HG03135 (cell line): ENCODE results near the gene NANOS3.

Experiments used
- ATAC-seq: cut with Tn5 transposase; IDR thresholded peaks from one replicate; pipeline ENCODE4 v1.9.1; 2021; ENCODE audit warnings: mild to moderate bottlenecking, moderate library complexity; ENCODE audit not compliant: unreplicated experiment

NANOS3 gene

GRCh38 chr19:13884726-13885591, 8.0 kb downstream of the NANOS3 start:
- no peak for ATAC-seq

- no peak for ATAC-seq
These were observed 9.0 kb downstream of the NANOS3 start for GRCh38 chr19:13885826-13886365.

- no peak for ATAC-seq
These were observed 10.1 kb downstream of the NANOS3 start for GRCh38 chr19:13887018-13887436.

GRCh38 chr19:13887517-13887916, 10.6 kb downstream of the NANOS3 start:
- ATAC-seq = no peak

GRCh38 chr19:13888281-13888680, 11.3 kb downstream of the NANOS3 start:
- no peak for ATAC-seq

GRCh38 chr19:13890136-13890535, 13.2 kb downstream of the NANOS3 start:
- no peak for ATAC-seq

- no peak for ATAC-seq
These were observed 15.9 kb downstream of the NANOS3 start for GRCh38 chr19:13892870-13893269.

- no peak for ATAC-seq
These were observed 17.6 kb downstream of the NANOS3 start for GRCh38 chr19:13894552-13894951.

GRCh38 chr19:13896227-13896626, 19.3 kb downstream of the NANOS3 start:
- ATAC-seq = no peak

- ATAC-seq = no peak
These were observed 22.5 kb downstream of the NANOS3 start for GRCh38 chr19:13899393-13899792.

- no peak for ATAC-seq
These were observed 23.1 kb downstream of the NANOS3 start for GRCh38 chr19:13899912-13900584.

- ATAC-seq = no peak
These were observed 26.1 kb downstream of the NANOS3 start for GRCh38 chr19:13902993-13903555.

GRCh38 chr19:13905634-13906520, 28.9 kb downstream of the NANOS3 start, which contains the start of the genes BRME1 and CC2D1A:
TSS of gene BRME1 (minus strand) at chr19:13906117. CDS start at chr19:13904892, 1,225 bp downstream.
TSS of gene CC2D1A (plus strand) at chr19:13906201. CDS start at chr19:13906442, 241 bp downstream.
- peak; percentile 88 for ATAC-seq

GRCh38 chr19:13906521-13906904, 29.6 kb downstream of the NANOS3 start:
- no peak for ATAC-seq

GRCh38 chr19:13906910-13907309, 30.0 kb downstream of the NANOS3 start:
- ATAC-seq = no peak

GRCh38 chr19:13908674-13909073, 31.7 kb downstream of the NANOS3 start:
- no peak for ATAC-seq

GRCh38 chr19:13909430-13909829, 32.5 kb downstream of the NANOS3 start:
- ATAC-seq = no peak

- no peak for ATAC-seq
These were observed 36.4 kb downstream of the NANOS3 start for GRCh38 chr19:13913352-13913751.

GRCh38 chr19:13914777-13915176, 37.8 kb downstream of the NANOS3 start:
- ATAC-seq = no peak

GRCh38 chr19:13917888-13918406, 41.0 kb downstream of the NANOS3 start:
- no peak for ATAC-seq
